HG02798 (cell line): ENCODE results near the gene OR1S1.
"Not testable (repeated sequence)": the region's sequence is repeated elsewhere in the genome, so short reads cannot be mapped to it uniquely, and the experiment has no call there.

Experiments used
- ATAC-seq: cut with Tn5 transposase; IDR thresholded peaks from one replicate; pipeline ENCODE4 v1.9.1; 2021; ENCODE audit warnings: mild to moderate bottlenecking; ENCODE audit not compliant: unreplicated experiment, poor library complexity

OR1S1 gene

DNA sequence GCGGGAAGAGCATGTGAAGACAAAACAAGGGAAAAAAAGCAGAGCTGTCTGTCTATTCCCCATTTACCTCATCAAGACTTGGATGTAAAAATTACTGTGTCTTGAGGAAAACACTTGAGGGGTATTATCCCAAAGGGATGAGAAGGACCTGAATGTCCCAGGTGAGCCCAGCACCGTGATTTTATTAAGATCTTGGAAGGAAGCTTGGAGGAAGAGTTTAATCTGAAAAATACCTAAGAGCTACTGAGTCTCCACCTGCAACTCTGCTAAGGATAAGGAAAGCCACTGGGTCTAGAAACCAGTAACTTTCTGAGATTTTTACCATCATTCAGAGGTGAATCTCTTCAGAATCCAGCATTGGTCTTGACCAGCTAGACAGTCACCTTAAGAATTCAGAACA is at the start of gene OR1S1:
TSS of gene OR1S1 (plus strand) at position 301 of the 400 bp plus-strand sequence.
- ATAC-seq, result not testable (repeated sequence)

DNA sequence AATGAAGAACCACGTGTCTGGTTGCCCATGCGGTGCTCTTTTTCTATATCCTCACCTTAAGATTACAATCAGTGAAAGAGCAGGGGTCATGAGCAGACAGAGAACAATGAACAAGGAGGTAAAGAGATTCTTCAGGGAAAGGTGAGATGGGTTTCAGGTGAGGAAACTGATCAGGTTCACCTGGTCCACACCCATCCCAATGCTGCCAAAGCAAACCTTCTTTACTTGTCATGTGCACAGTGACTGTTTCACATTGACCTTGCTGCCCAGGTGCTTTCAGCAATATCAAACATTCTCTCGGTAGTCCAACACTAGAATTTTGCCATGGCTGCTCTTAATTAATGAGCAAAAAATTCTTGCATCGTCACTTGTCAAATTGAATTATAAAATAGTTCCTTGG is 48.1 kb upstream of the OR1S1 start:
- ATAC-seq, result no peak

DNA sequence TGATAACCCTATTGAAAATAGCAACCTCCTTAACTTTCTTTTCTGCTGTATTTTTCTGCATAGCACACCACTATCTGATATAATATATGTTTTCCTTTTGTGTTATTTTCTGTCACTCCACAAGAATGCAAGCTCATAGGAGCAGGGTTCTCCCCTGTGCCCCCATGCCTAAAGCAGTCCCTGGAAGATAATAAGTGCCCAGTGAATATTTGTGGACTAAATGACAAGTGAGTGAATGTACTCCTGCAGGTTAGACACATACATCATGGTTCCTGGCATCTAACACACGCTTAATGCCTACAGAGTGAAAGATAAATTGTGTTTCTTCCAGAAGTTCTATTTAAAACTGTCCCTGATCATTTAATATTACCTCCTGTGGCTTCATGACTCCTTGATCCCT is 47.5 kb upstream of the OR1S1 start:
- no peak for ATAC-seq

DNA sequence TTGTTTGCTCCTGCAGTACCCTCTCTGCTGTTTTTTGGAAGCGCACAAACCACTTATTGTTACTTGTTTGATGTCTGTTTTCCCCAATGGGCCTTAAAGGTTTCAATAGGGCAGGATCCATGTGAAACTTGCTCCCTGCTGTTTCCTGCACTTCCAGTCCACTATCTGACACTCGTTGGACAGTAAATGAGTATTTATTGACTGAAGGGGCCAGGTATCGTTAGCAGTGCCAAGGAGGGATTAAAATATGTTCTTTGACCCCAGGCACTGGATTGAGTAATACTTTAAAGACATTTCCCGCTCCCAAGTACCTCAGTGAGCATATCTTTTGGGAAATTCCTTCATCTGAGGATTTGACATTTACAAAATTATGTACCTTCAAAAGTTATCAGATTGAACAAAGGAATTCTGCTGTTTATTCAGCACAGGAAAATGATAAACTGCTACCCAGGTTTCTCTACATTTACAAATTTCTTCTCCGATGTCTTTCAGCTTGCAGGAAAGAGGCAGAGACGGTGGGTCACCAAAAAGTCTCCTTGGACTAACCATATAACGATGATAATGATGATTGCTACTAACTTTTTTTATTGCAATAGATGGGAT is 46.9 kb upstream of the OR1S1 start:
- ATAC-seq, result no peak

DNA sequence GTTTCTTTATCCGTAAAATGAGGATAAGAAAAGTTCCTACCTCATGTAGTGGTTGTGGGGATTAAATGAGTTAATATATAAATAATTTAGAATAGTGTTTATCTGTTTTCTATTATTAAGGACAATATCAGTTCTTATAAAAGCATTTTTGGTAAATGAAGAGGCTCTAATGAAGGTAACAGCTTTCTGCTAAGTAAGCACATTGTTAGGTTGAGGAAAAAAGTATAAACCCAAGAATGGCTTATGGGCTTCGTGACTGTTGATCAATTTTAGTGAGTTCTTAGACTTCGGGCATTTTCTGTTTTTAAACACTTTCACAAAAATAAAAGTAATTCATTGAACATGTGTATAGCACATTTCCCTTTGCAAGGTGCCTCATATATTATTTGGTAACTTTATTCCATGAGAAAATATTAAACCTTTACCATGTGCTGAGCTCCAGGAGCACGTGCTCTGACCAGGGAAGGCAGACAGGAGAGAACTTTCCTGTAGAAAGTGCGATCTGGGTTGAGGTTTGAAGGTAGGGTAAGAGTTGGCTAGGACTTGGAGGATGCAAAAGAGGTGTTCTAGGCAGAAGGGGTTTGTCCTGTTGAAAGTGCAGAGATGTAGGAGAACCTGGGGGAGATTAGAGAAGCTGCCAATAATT is 35.0 kb upstream of the OR1S1 start:
- ATAC-seq, result no peak

DNA sequence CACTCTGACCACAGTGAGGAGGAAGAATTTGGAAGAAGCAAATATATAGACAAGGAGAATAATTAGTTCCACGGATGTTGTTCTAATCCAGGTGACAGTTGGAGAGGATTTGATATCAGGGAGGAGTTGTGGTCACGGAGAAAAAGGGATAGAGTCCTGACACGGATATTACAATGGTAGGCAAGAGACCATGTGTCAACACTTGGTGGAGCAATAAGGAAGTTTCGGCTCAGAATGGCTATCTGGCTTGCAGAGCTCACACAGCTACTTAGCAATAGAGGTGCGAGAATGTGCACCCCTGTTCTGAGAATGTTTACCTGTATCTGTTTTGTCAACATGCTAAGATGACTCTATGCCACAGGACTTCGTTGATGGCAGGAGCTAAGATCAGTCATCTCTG is 34.1 kb upstream of the OR1S1 start:
- no peak for ATAC-seq

DNA sequence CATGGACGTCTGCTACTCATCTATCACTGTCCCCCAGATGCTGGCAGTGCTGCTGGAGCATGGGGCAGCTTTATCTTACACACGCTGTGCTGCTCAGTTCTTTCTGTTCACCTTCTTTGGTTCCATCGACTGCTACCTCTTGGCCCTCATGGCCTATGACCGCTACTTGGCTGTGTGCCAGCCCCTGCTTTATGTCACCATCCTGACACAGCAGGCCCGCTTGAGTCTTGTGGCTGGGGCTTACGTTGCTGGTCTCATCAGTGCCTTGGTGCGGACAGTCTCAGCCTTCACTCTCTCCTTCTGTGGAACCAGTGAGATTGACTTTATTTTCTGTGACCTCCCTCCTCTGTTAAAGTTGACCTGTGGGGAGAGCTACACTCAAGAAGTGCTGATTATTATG is 32.9 kb upstream of the OR1S1 start:
- no peak for ATAC-seq

DNA sequence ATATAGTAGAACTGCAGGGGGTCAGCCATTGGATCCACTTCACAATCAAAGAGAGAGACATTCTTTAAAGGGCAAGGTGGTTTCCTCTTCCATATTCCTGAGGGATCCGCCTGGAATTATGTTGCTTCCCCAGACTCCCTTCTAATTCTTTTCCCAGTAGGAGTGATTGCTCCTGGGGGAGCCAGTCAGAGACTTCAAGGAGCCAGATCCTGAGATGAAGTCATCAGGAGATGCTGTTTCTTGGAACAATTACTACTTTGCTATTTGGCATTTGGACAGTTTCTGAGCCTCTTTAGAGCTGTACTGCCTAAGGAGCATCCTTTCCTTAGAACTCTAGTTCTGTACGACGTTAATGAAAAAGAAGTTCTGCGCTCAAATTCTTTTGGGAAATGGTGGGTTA is 25.6 kb upstream of the OR1S1 start:
- no peak for ATAC-seq

DNA sequence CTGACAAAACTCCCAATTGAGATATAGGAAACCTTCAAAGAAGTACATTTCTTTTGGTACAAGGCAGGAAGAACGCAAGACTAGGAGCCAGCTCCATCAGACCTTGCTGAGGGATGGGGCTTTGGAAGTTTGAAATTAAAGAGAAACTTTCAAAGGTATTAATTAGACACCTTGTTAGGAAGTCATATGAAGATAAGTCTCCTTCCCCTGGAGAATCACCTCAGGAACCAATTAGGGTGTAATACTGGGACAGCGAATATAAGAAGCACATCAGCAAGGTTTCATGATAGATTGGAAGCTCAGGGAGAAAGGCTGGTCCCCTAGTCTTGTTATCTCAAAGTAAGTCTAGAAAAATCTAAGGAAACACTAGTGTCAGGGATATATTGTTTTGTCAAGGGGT is 23.8 kb upstream of the OR1S1 start, which contains the start of gene OR9Q2:
TSS of gene OR9Q2 (plus strand) at position 301 of the 400 bp plus-strand sequence. CDS start 1,421 bp downstream, outside the sequence.
- no peak for ATAC-seq

DNA sequence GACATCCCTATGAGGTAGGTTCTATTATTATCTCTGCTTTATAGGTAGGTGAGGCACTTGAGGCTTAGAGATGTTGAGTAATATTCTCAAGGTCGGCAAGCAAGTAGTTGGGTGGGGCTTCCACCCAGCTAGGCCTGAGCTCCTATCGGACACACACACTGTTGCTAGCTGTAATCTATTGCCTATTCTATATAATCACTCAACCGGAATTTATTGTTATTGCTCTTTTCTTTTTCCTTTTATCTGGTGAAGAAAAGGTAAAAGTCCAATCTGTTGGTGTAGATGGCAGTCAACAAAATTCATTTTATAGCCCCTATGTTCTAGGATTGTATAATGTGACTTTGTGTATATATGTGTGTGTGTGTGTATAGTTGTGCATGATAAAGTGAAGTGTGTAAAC is 20.3 kb upstream of the OR1S1 start:
- no peak for ATAC-seq

DNA sequence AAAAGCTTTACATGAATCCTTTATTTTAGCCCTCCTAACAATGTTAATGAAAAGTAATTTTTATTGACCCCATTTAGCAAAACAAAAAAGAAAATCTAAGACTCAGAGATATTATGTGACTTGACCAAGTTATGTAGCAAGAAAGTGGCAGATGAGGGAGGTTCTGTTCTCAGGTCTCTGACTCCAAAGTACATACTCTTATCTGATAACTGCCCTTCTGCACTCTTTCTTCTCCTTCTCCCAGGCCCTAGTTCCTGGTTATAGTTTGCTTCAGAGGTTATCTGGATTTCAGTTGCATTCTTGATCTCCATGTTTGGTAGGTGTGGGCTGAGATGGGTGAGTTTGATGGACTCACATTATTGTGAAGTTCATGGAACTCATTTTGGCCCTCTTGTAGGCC is 19.1 kb upstream of the OR1S1 start:
- no peak for ATAC-seq

DNA sequence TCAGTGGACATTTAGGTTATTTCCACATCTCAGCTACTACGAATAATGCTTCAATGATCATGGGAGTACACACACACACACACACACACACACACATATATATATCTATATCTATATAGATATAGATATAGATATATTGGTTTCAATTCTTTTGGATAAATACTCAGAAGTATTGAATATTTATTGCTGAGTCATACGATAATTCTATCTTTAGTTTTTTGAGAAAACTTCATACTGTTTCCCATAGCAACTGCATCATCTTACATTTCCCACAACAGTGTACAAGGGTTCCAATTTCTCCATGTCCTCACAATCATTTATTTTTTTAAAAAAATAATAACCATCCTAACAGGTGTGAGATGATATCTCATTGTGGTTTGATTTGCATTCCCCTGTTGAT is 16.6 kb upstream of the OR1S1 start:
- ATAC-seq, result no peak

DNA sequence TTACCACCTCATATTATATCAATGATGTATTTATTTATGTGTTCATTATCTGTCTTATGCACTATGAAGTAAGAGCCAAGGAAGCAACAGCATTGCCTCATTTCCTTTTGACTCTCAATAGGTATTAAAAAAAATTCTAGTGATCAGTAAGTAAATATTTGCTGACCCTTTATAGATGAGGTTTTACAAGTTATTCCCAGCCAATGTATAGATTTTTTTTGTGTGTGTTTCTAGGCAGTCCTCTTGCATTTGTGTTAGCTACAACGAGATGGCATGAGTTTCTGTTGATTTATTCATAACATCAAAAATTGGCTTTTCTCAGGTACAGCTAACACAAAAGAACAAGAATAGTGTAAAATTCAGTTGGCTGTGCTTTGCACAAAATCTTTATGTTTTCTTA is 13.2 kb upstream of the OR1S1 start:
- no peak for ATAC-seq

DNA sequence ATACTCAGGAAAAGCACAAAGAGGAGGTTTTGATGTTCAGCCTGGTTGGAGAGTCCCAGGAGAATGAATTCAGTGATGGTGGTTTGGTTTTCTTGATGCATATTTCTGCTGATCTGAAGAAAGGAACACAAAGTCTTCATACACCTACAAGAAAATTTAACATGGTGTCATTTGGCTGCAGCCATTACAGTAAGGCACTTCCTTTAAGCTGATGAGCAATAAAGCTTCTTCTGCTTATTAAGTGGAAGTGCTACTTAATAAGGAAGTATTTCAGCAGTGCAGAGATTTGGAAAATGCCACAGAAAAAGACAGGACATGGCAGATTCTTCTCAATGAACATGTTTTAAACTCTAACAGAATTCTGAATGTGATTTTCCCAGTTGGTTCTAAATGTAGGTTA is 8.5 kb upstream of the OR1S1 start, which contains the start of gene OR1S2:
TSS of gene OR1S2 (minus strand) at position 101 of the 400 bp plus-strand sequence. CDS start at position 101, 0 bp downstream.
- ATAC-seq, result no peak

DNA sequence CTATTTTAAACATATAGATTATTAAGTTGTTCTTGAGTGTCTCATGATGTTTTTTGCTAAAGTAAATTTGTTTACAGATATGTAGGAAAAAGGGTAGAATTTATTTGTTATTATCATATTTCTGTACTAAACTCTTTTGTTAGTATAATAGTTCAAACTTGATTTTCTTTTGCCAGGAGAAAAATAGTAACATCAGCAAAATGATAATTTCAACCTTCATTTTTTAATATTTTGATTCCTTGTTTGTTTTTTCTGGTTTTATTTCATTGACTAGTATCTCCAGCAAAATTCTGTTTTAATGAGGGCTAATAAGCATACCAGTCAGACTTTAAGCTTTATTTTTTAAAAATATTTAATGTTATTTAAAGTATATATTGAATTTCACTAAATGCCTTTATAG is 4.0 kb downstream of the OR1S1 start:
- ATAC-seq, result no peak

DNA sequence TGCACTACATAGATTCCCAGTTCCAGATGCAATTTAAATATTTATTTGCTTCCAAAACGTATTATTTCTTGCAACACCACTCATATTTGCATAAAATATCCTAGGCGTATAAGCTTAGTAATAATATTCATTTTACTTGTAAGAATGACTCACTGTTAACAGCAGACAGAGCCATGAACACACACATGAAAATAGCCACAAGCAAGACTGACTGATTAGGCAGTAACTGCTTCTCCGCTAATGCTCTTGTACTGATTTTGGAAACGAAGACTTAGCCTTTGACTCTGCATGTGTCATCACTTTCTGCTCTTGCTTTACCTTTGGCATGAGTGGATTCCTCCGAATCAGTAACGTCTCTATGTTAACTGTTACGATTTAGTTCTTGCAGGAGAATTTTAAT is 10.2 kb downstream of the OR1S1 start:
- no peak for ATAC-seq

DNA sequence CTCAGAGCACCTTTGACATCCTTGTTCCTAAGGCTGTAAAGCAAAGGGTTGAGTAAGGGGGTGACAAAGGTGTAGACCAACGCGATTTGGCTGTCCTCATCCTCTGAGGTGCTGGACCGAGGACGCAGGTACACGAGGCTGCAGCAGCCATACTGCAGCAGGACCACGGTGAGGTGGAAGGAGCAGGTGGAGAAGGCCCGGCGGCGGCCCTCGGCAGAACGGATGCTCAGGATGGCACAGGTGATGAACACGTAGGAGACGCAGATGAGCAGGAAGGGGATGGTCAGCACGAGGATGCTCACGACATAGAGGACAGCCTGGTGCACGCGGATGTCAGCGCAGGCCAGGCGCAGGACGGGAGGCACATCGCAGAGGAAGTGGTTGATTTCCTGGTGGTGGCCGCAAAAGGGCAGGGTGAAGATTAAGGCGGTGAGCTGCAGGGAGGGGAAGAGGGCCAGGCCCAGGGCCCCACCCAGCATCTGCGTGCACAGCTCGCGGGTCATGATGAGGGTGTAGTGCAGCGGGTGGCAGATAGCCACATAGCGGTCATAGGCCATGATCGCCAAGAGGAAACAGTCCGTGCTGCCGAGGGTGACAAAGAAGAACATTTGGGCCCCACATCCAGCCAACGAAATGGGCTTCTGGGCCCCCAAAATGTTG is 15.6 kb downstream of the OR1S1 start:
- ATAC-seq, result no peak

DNA sequence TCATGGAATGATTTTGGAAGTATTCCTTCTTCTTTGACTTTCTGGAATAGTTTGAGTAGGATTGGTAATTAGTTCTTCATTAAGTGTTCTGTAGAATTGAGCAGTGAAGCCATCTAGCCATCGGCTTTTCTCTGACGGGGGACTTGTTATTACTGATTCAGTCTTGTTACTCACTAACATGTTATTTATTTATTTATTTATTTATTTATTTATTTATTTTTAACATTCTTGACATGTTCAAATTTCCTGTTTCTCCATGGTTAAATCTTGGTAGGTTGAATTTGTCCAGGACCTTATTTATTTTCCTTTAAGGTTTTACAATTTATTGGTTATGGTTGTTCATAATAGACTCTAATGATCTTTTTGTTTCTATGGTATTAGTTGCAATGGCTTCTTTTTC is 31.4 kb downstream of the OR1S1 start:
- ATAC-seq, result no peak

DNA sequence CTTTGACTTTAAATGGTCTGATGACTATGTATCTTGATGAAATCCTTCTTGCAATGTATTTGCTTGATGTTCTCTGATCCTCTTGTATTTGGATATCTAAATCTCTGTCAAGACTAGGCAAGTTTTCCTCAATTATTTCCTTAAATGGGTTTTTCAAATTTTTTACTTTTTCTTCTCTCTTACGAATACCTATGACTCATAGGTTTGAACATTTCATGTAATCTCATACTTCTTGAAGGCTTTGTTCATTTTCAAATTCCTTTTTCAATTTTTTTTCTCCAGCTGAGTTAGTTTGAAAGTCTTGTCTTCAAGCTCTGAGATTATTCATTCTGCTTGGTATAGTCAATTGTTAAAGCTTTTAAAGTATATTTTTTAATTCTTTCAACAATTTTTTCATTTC is 42.4 kb downstream of the OR1S1 start:
- ATAC-seq, result no peak

DNA sequence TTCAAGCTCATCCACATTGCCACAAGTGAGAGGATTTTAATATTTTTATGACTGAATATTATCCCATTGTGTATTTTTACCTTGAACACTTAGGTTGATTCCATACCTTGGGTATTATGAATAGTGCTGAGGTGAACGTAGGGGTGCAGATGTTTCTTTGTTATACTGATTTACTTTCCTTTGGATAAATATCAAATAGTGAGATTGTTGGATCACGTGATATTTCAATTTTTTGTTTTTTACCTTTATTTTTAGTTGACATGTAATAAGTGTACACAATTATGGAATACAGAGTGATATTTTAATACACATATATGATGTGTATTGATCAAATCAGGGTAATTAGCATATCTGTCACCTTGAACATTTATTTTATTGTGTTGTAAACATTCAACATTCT is 47.5 kb downstream of the OR1S1 start:
- no peak for ATAC-seq
